ENCODE data around the gene FFAR3. TPM values are rescaled to one million over a fixed set of nuclear protein-coding genes. Genes with fewer than 3 reads are reported as not detected.

Gene FFAR3
- total RNA-seq, 2 donors from 2014 or later = 0.27 TPM; not detected in 1

- H3K4me1 ChIP-seq = no peaks in the 10 kb centered on the region
- H3K9ac ChIP-seq (ENCODE audit: low read depth in 2 of 2, low read length in 2 of 2) = no peak overlapping the region
- DNase-seq = no peak
- intact Hi-C loops (cut with DNase I) = no loop called here
- no peaks in the 10 kb centered on the region for H3K9me3 ChIP-seq
- no peaks in the 10 kb centered on the region for H3K36me3 ChIP-seq
- no peak for TF ChIP-seq CTCF (IDR thresholded peaks at IDR 0.05)
- H3K27ac ChIP-seq = no peak overlapping the region
- no peak overlapping the region for H3K4me3 ChIP-seq
- no peaks in the 10 kb centered on the region for H3K27me3 ChIP-seq
Observed at GRCh38 chr19:35311901-35312665, 46.2 kb upstream of the FFAR3 start.

- intact Hi-C loops (cut with DNase I) = no loop called here
- Histone ChIP-seq H3K9ac (ENCODE audit: low read depth in 2 of 2, low read length in 2 of 2) (no peak overlapping the region), H3K27me3 (no peaks in the 10 kb centered on the region), H3K27ac (no peak overlapping the region), H3K4me1 (no peaks in the 10 kb centered on the region), H3K36me3 (no peaks in the 10 kb centered on the region), H3K9me3 (no peaks in the 10 kb centered on the region), H3K4me3 (no peak overlapping the region)
- TF ChIP-seq CTCF (IDR thresholded peaks at IDR 0.05) = no peak
- no peak for DNase-seq
Observed at GRCh38 chr19:35313587-35313986, 44.7 kb upstream of the FFAR3 start.

GRCh38 chr19:35314031-35314430 lies 44.2 kb upstream of the FFAR3 start:
- Histone ChIP-seq H3K9me3 (no peaks in the 10 kb centered on the region), H3K27ac (no peak overlapping the region), H3K36me3 (no peaks in the 10 kb centered on the region), H3K9ac (ENCODE audit: low read depth in 2 of 2, low read length in 2 of 2) (no peak overlapping the region), H3K4me3 (no peak overlapping the region), H3K4me1 (no peaks in the 10 kb centered on the region), H3K27me3 (no peaks in the 10 kb centered on the region)
- no peak for DNase-seq
- intact Hi-C loops (cut with DNase I) = no loop called here
- TF ChIP-seq CTCF (IDR thresholded peaks at IDR 0.05) = no peak

DNA sequence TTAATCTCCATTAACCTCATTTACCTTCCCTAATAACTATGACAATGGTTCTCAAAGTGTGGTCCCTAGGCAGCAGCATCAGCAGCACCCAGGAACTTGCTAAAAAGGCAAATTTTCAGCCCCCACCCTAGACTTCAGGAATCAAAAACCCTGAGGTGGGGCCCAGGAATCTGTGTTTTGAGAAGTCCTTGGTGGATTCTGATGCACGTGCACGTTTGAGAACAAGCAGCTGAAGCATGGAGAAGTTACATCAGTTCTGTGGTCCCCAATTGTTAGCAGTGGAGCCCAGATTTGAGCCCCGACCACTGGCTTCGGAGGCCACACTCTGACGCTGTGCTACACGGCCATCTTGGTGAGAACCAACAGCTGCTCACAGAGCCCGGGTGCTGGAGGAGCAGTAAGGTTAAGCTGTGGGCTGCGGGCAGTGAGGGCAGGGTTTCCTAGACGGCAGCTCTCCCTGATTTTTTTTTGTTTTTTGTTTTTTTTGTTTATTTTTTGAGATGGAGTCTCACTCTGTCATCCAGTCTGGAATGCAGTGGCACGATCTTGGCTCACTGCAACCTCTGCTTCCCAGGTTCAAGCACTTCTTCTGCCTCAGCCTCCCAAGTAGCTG lies 43.3 kb upstream of the FFAR3 start:
- TF ChIP-seq CTCF (IDR thresholded peaks at IDR 0.05) = no peak
- Histone ChIP-seq H3K4me1 (no peaks in the 10 kb centered on the region), H3K36me3 (no peaks in the 10 kb centered on the region), H3K9ac (ENCODE audit: low read depth in 2 of 2, low read length in 2 of 2) (no peak overlapping the region), H3K27me3 (no peaks in the 10 kb centered on the region), H3K4me3 (no peak overlapping the region), H3K9me3 (no peaks in the 10 kb centered on the region), H3K27ac (no peak overlapping the region)
- no peak for DNase-seq
- intact Hi-C loops (cut with DNase I) = no loop called here

DNA sequence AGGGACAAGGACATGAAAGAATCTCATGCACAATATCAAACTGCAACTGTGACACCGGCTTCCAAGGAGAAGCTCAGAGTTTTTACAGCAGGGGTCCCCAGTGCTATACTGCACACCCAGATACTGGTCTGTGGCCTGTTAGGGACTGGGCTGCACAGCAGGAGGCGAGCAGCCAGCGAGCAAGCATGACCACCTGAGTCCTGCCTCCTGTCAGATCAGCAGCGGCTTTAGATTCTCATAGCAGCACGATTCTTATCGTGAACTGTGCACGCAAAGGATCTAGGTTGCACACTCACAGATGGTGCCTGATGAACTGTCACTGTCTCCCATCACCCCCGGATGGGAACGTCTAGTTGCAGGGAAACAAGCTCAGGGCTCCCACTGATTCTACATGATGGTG lies 42.4 kb upstream of the FFAR3 start:
- TF ChIP-seq CTCF (IDR thresholded peaks at IDR 0.05) = no peak
- H3K36me3 ChIP-seq = no peaks in the 10 kb centered on the region
- no peak overlapping the region for H3K9ac ChIP-seq (ENCODE audit: low read depth in 2 of 2, low read length in 2 of 2)
- H3K4me1 ChIP-seq = no peaks in the 10 kb centered on the region
- no peaks in the 10 kb centered on the region for H3K9me3 ChIP-seq
- DNase-seq = no peak
- intact Hi-C loops (cut with DNase I) = no loop called here
- no peaks in the 10 kb centered on the region for H3K27me3 ChIP-seq
- no peak overlapping the region for H3K27ac ChIP-seq
- H3K4me3 ChIP-seq = no peak overlapping the region

Data from colonic mucosa (tissue), 4 donors.